ENCODE data around the gene XCR1. TPM values are rescaled to one million over a fixed set of nuclear protein-coding genes. Genes with fewer than 3 reads are reported as not detected.

XCR1 gene
- total and polyA plus RNA-seq, 2 donors (not counting 3 experiments of a cell fraction or from before 2014, with no cell fraction given) = not detected

- Histone ChIP-seq H3K27ac (ENCODE audit: insufficient read depth, low read depth, low read length) (peak overlapping the region; percentile 94), H3K4me3 (replicated peaks in 1 of 3; ENCODE audit: insufficient read depth in 1 of 3, low read depth in 1 of 3, low read length in 3 of 3) (no peak overlapping the region), H3K4me2 (ENCODE audit: insufficient read depth, low read length) (peak overlapping the region; percentile 11), H3K9me1 (replicated peaks; ENCODE audit: control insufficient read depth, extremely low read depth, insufficient read depth, low read length) (no peaks in the 10 kb centered on the region), H3K79me2 (ENCODE audit: control insufficient read depth, insufficient read depth, low read length) (peaks cover 31% of the 10 kb centered on the region), H3K9ac (replicated peaks; ENCODE audit: extremely low read depth, insufficient read depth, low read length) (peak overlapping the region; percentile 70), H3K4me1 (ENCODE audit: control insufficient read depth, extremely low read depth, insufficient read depth, low read length) (peaks cover 38% of the 10 kb centered on the region), H3K36me3 (ENCODE audit: control insufficient read depth in 2 of 2, extremely low read depth in 1 of 2, insufficient read depth in 2 of 2, low read length in 2 of 2) (peaks cover 6 to 8% of the 10 kb centered on the region in 2 experiments), H3K27me3 (ENCODE audit: control insufficient read depth in 2 of 2, insufficient read depth in 2 of 2, low read length in 2 of 2) (no peaks in the 10 kb centered on the region), H2AFZ (ENCODE audit: low read depth, low read length) (peak overlapping the region; percentile 43), H4K20me1 (replicated peaks; ENCODE audit: control insufficient read depth, extremely low read depth, insufficient read depth, low read length) (no peaks in the 10 kb centered on the region), H3K9me3 (replicated peaks; ENCODE audit: control insufficient read depth, insufficient read depth, low read length) (no peaks in the 10 kb centered on the region)
- intact Hi-C loops (cut with micrococcal nuclease) (loop anchor here (1.0 to 5.0 kb wide), 2 partner anchors 8 to 90 kb away; partner anchors contain the start of gene FYCO1), dilution Hi-C loops (cut with MboI; ENCODE audit: extremely low pct_ligation_motif_present, low sequenced_read_pairs) (no loop called here)
- ChIA-PET POLR2A (no interaction called here), CTCF (interaction anchor here (1.2 to 2.1 kb wide), 4 partner anchors 12 to 440 kb away, joined by 4 to 8 read pairs (median 4); no protein-coding TSS in a partner anchor)
- DNase-seq (ENCODE audit: low read depth, low spot score) (peak; percentile 96), FAIRE-seq (peak; percentile 94)
- TSS peak; percentile 77 for BruUV-seq (replicated peaks)
- TF ChIP-seq MAX (IDR thresholded peaks at IDR 0.05; ENCODE audit: insufficient read depth, insufficient read length) = no peak
- no peak for TF ChIP-seq EZH2 (IDR thresholded peaks at IDR 0.05; ENCODE audit: borderline replicate concordance, low read depth, low read length, severe bottlenecking)
- TF ChIP-seq GATA2 (IDR thresholded peaks at IDR 0.05; ENCODE audit: insufficient read depth, insufficient read length, low read depth, low read length) = no peak
- TF ChIP-seq POLR2A (IDR thresholded peaks at IDR 0.05; ENCODE audit: low read depth, low read length) = no peak
These were observed 39.7 kb downstream of the XCR1 start for GRCh38 chr3:45987368-45988291.
